Measurements from ENCODE around the gene OR10J5. TPM values are rescaled to one million over a fixed set of nuclear protein-coding genes. Genes with fewer than 3 reads are reported as not detected.
"Not testable (repeated sequence)": the region's sequence is repeated elsewhere in the genome, so short reads cannot be mapped to it uniquely, and the experiment has no call there.

The OR10J5 gene, protein sequence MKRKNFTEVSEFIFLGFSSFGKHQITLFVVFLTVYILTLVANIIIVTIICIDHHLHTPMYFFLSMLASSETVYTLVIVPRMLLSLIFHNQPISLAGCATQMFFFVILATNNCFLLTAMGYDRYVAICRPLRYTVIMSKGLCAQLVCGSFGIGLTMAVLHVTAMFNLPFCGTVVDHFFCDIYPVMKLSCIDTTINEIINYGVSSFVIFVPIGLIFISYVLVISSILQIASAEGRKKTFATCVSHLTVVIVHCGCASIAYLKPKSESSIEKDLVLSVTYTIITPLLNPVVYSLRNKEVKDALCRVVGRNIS
- not detected for total RNA-seq

DNA sequence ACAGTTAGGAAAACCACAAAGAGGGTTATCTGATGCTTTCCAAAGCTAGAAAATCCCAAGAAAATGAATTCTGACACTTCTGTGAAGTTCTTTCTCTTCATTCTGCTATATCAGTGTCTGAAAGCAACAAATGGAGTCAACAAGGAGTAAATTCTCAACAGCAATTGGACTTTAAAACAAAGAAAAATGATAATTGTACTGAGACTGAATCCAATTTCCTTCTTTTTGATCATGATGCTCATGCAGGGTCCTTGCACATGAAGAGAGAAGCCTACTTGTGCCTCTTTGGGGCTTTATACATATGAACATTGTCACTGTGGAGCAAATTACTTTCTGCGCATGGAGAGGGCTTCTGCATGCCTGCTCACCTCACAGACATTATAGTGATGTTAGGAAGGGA is at the start of gene OR10J5:
Gene OR10J5 (minus strand): TSS at position 101 of the 400 bp plus-strand sequence. CDS start 0 bp downstream, at position 101.
- no peak for DNase-seq

DNA sequence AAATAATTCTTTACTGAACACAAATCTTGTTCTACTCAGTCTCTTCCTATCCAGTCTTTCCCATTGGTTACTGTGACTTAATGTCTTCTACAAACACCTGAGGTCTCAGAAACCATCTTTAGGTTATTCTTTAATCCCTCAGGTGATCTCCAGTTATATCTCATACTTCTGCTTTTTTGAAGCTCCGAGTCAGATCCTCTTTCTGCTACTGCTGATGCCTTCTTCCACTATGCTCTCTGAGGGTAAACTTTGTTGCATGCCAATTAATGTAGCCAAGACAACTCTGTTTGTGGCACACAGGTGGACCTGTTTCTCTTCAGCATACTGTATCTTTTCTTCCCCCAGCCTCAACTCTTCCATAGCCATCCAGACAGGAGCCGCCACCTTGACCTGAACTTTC is 48.7 kb upstream of the OR10J5 start:
- no peak for DNase-seq

DNA sequence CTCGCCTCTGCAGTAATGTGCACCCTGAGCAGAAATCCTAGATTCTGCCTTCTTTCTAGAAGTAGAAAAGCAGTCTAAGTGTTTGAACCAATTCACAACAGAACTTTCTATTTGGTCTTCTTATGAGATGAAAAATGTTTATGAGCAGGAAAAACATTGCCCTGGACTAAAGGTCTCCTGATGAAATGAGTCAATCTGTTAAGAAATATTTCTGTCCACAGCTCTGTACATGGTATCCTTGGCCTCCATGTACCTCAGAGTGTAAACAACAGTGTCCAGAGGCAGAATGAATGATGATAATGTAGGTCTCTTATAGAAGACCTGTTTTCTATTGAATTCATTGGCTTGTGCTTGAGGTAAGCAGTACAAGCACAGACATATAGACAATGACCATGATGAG is 45.6 kb upstream of the OR10J5 start:
- DNase-seq = no peak

DNA sequence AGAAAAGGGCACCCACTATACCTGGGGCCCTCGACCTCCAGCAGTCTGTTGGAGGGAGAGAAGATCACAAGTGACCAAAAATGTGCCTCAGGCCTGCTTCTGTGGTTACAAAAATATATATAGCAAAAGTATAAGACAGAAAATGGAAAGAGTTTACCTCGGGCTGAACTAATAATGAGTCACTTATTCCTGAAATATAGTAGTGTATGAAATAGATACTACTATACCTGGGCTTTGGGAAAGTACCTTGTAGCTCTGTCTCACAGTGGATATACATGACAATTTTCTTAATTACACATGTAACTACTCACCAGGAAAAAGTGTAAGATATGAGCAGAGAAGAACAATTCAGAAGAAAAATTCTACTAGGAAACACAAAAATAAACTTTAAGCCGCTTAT is 44.5 kb upstream of the OR10J5 start:
- no peak for DNase-seq

DNA sequence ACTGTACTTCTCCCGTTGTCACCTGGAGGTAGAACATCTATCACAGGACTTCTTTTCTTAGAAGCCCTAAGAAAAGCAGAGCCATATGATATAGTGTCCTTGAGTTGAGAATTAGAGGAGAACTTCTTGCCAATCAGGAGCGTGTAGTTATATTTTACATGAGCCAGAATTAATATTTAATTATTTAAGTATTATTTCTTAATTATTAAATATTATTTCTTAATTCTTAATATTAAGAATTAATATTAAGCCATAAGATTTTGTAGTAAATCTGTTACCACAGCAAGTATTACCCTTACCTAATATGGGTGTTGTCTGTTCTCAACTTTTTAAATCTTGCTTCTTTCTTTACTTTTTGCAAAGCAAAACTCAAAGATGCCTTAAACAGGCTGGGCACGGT is 41.6 kb upstream of the OR10J5 start:
- DNase-seq = no peak

- DNase-seq = no peak
Observed at GRCh38 chr1:159562680-159563079, 26.9 kb upstream of the OR10J5 start.

DNA sequence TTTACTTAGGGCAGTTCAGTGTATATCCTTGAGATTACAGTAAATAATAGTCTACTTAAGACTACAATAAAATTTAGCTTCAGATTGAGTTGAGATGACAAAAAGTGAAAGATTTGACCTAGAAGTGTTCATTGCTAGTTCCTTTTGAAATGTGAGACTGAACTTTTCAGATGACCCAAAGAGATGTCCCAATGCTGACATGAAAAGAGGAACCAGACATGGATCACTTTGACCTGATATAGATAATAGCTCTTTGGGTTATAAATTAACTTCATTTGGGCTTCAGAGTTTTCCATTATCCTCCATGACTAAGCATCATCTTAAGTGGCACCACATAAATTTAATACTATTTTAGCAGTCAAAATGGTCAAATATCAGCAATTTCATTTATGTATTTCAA is 25.7 kb upstream of the OR10J5 start:
- no peak for DNase-seq

DNA sequence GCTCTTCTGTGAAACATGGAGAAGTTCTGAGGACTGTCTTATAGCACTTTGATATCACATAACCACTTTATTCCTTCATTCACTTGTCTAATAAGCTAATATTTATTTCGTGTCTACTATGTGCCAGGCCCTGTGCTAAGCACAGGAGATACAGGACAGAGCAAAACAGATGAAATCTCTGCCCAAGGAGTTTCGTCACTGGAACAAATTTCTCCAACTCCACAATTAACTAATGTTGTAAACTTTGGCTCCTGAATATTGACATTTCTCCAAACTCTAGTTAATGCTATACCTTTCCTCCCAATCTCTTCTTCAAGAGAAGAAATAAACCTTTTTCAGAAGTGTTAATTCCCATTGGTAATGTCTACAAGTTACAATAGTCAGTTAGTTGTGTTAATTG is 24.8 kb upstream of the OR10J5 start:
- DNase-seq = no peak

DNA sequence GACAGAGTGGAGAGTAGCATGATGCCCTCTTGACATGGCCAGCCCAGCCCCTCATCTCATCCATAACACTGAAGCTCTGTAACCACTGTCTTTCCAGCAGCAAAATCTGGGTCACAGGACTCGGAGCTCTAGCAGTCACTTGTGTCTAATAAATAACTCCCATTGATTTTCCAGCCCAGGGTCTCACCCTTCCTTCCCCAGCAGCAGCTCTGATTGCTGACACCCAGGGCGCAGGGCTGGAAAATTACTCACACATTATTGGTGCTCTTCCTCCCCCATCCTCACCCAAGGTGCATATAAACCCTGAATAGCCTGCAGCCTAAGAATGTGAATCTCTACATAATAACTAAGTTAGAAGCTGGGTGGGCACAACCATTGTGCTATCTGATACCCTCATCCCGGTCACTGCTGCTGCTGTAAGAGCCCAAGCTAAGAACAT is 21.1 kb upstream of the OR10J5 start:
- DNase-seq = no peak

- DNase-seq = no peak
Observed at GRCh38 chr1:159554696-159555095, 18.9 kb upstream of the OR10J5 start.

DNA sequence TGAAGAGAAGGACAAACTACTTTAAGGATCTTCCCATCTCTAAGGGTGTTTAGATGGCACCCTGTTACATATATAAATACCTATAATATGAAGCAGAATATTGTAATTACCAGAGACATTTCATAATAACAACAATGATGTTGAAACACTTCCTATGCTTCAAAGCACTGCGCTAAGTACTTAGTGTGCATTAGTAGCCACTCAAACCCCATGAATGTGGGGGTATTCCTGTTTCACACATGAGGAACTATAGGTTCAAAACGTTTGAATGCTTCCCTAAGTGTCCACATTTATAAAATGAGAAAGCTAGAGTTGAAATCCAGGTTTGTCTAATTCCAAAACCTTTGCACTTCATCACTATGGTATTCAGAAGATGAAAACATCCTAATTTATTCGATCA is 18.5 kb upstream of the OR10J5 start:
- DNase-seq = no peak

GRCh38 chr1:159548126-159548525 is 12.3 kb upstream of the OR10J5 start:
- no peak for DNase-seq

DNA sequence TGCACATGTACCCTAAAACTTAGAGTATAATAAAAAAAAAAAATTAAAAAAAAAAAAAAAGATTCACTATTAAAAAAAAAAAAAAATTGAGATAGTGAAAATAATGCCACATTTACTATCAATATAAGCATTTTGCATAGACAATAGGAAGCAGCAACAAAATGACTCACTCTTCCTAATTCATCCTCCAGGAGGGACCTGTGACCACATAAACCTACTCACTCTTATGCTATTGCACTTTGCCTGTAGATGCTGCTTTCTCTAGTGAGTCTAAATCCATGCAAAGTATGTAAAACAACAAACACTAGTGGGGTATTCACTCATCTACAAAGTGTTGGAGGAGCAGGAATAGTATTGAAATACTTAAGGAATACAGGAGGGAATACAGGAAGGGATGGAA is 2.9 kb downstream of the OR10J5 start:
- no peak for DNase-seq

GRCh38 chr1:159524792-159525191 is 11.0 kb downstream of the OR10J5 start:
- not testable (repeated sequence) for DNase-seq

DNA sequence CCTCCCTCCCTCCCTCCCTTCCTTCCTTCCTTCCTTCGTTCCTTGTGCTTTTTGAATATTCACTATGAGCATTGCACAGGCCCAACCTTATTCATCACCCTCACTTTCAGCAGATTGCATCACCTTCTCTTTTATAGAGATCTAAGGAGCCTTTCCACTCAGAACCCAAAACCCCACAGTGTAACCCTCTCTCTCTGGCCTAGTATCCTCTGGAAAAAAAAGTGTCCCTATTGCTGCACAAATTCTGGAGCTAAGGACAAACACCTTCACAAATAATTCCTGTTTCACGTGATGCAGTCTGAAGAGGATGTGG is 25.6 kb downstream of the OR10J5 start:
- DNase-seq = no peak

DNA sequence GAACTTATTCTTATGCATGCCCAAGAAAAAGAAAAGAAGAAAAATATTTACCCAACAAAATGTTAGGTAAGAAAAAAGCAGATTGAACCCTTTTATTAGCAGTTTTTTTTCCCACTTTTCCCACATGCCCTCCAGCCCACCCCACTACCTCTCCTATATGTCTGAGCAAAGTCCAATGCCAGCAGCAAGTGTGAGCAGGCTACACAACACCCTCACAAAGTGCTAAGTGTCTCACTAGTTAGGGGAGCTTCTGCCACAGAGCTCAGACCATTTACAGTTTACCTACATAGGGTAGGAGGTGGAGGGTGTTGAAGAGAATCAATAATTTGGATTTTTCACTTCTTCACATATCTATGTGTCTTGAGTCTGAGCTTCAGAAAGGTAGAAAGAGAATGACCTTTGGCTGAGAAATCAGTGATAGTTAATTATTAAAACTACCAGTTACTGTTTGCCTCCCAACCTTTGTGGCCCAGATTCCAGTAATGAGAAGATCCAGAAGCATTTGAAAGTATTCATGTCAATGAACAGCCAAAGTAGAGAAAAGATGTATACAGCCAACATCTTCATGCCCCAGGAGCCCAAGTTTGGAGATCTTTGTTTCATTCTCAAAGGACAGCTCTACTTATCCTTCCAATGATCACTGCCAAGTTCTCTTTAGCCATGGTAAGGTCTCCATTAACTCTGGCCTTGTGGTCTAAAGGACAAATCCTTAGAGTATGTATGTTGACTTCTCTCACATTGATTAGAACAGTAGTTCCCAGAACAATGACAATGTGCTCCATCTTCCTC is 26.2 kb downstream of the OR10J5 start:
- no peak for DNase-seq

DNA sequence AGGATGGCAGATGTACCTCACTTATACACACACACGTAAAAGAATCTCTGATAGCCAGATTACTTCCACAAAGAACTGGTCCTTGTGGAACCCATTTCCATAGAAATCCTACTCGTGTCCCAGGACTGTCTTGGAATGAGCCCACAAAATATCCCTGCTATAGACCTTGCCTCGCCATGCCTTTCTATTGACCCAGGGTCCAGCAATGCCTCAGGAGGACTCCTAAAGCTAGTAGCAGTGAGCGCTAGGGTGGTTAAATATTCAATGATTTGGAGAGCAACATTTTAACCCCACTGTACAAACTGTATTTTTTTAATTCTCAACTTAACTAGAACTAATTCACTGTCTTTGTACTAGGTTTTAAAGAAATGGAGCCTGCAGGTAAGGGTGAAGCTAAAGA is 26.9 kb downstream of the OR10J5 start:
- no peak for DNase-seq

DNA sequence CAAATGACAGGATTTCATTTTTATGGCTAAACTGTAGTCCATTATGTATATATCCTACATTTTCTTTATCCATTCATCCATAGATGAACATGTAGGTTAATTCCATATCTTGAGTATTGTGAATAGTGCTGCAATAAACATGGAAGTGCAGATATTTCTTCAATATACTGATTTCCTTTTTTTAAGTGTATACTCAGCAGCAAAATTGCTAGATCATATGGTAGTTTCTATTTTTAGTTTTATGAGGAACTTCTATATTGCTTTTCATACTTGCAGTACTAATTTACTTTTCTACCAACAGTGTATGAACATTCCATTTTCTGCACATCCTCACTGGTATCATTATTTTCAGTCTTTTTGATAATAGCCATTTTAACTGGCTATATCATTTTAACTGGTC is 30.1 kb downstream of the OR10J5 start:
- no peak for DNase-seq

DNA sequence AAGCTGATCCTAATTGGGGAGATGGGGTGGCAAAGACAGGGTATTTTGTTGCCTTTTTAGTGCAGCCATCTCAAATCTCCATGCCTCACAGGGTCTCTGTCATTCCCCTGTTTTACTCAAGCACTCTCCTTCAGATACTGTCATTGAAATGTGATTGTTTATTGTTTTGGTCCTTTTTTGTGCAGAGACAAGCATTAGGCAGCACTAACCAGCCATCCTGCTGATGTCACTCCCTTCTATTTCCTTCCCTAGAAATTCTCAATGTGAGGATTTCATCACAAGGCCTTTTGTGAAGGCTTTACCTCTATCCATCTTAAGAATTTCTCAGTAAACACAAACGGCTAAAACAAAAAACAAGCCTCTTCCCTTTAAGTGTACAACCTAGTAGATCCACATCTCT is 34.7 kb downstream of the OR10J5 start:
- no peak for DNase-seq

GRCh38 chr1:159494513-159495210 is 41.1 kb downstream of the OR10J5 start:
- DNase-seq = not testable (repeated sequence)

DNA sequence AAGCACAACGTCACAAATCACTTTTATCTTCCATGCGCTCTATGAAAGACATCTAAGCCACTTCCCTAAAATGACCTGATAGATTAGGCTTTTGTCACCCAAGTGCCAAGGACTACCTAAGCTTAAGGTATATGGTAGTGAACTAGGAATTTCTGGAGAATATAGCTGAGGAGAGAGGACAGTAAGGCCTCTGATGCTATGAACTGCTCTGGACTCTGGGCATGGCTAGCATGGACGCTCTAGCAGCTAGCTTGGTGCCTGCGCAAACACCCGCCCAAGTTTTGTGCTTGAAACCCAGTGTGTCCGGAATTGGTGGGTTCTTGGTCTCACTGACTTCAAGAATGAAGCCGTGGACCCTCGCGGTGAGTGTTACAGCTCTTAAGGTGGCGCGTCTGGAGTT is 42.5 kb downstream of the OR10J5 start:
- DNase-seq = no peak

- no peak for DNase-seq
Observed at GRCh38 chr1:159492575-159493323, 43.1 kb downstream of the OR10J5 start.
